ENCODE measurements around the gene CAMK2B. TPM values are rescaled to one million over a fixed set of nuclear protein-coding genes. Genes with fewer than 3 reads are reported as not detected.

The CAMK2B gene
- total and polyA plus RNA-seq, 2 of the 13 experiments (the other 11 are each of a cell fraction or from before 2014, with no cell fraction given) = 0.27 to 0.48 TPM

- TF ChIP-seq MBNL3 (CRISPR knock-in tag; conservative IDR thresholded peaks at IDR 0.05) = no peak
- TF ChIP-seq ZNF12 (CRISPR knock-in tag; IDR thresholded peaks at IDR 0.05) = no peak
- peak; percentile 14; the same call in 1 of the 2 replicates for TF ChIP-seq PITX1 (CRISPR knock-in tag; IDR thresholded peaks at IDR 0.05)
- no peak for TF ChIP-seq FOXK1 (CRISPR knock-in tag; IDR thresholded peaks at IDR 0.05; ENCODE audit: borderline replicate concordance, low read depth)
- no peak for TF ChIP-seq KAT8 (CRISPR knock-in tag; IDR thresholded peaks at IDR 0.05)
- peak; percentile 17; the same call in 1 of the 2 replicates for TF ChIP-seq ZNF274 (CRISPR knock-in tag; IDR thresholded peaks at IDR 0.05)
- no peak for TF ChIP-seq CEBPB (IDR thresholded peaks at IDR 0.05; ENCODE audit: borderline replicate concordance, low read depth, low read length)
- no peak for TF ChIP-seq YEATS2 (CRISPR knock-in tag; IDR thresholded peaks at IDR 0.05; ENCODE audit: borderline replicate concordance)
- TF ChIP-seq ASH2L (IDR thresholded peaks at IDR 0.05; ENCODE audit: insufficient read length, low read depth, low read length) = no peak
- TF ChIP-seq ZNF75D (CRISPR knock-in tag; IDR thresholded peaks at IDR 0.05; ENCODE audit: borderline replicate concordance) = no peak
These were observed 107.5 kb downstream of the CAMK2B start (continued) for GRCh38 chr7:44217852-44218402.

DNA sequence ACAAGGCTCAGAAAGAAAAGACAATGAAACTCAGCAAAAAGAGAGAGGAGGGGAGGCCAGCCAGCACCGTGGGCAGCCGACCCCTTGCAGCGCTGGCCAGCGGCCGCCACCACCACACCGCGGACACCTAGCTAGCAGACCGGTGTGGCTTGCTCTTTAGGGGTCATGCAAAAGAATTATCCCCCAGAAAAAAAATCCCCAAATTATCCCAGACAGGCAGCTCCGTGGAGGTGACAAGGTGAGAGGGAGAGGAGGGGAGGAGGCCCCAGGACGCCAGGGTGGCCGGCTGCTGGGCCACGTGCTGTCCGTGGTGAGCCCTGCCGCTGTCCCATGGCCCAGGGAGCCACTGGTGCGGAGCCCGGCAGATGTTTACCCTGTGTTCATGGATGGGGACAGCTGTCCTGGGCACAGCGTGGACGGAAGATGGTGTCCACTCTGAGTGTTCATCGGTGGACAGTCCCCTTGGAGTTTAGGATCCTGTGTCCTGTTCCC is 108.1 kb downstream of the CAMK2B start:
- H3K4me2 ChIP-seq (ENCODE audit: low read depth, low read length) = peak overlapping the region; percentile 13
- in situ Hi-C loops (cut with HindIII; ENCODE audit: extremely low pct_ligation_motif_present, low pct_unique_long_range_greater_than_20kb) (no loop called here), intact Hi-C loops (cut with micrococcal nuclease; ENCODE audit: unreplicated experiment) (no loop called here)
- no peak overlapping the region for H3K9ac ChIP-seq (ENCODE audit: insufficient read depth, low read depth, low read length)
- peaks cover 0 to 5% of the 10 kb centered on the region in 2 experiments; a peak in 1 of 5 replicates for H3K36me3 ChIP-seq (replicated peaks in 1 of 2; ENCODE audit: control insufficient read depth in 1 of 2, insufficient read depth in 2 of 2, low read length in 2 of 2)
- no peaks in the 10 kb centered on the region for H3K9me3 ChIP-seq (ENCODE audit: low read length)
- BruUV-seq (replicated peaks) = no TSS peak
- DNase-seq (ENCODE audit: low spot score) (no peak), ATAC-seq (peak; percentile 26), FAIRE-seq (no peak)
- POLR2A ChIA-PET = interaction anchor here (1.4 kb wide), 1 partner anchor 16 kb away, joined by 6 read pairs; the partner anchor contains the start of gene YKT6
- 39% methylated on average over 17 of the region's 19 CpGs for WGBS (ENCODE audit: low lambda C conversion rate)
- H3K79me2 ChIP-seq (ENCODE audit: insufficient read depth, low read length) = no peaks in the 10 kb centered on the region
- H3K27me3 ChIP-seq (ENCODE audit: control insufficient read depth in 1 of 2, insufficient read depth in 2 of 2, low read length in 2 of 2) = peaks cover 1 to 10% of the 10 kb centered on the region in 2 experiments; a peak in 2 of 5 replicates
- CTCF ChIA-PET (ENCODE audit: low intra/inter-chr PET ratio, low total read pairs) = interaction anchor here (1.7 kb wide), 1 partner anchor 86 kb away, joined by 7 read pairs; no protein-coding TSS in a partner anchor
- no peak overlapping the region for H3K4me3 ChIP-seq (replicated peaks in 1 of 3; ENCODE audit: insufficient read depth in 1 of 3, low read depth in 2 of 3, low read length in 3 of 3)
- H4K20me1 ChIP-seq (ENCODE audit: insufficient read depth, low read length) = no peaks in the 10 kb centered on the region
- peaks cover 40% of the 10 kb centered on the region for H3K4me1 ChIP-seq (ENCODE audit: insufficient read depth, low read length)
- H3K27ac ChIP-seq (ENCODE audit: extremely low read length, insufficient read depth, low read length) = no peak overlapping the region
- no peak overlapping the region for H2AFZ ChIP-seq (ENCODE audit: low read length)
- TF ChIP-seq FOXJ3 (CRISPR knock-in tag; IDR thresholded peaks at IDR 0.05; ENCODE audit: borderline replicate concordance) (no peak), PHF20 (CRISPR knock-in tag; IDR thresholded peaks at IDR 0.05) (no peak), ZNF382 (CRISPR knock-in tag; IDR thresholded peaks at IDR 0.05; ENCODE audit: borderline replicate concordance) (no peak), ZNF10 (CRISPR knock-in tag; IDR thresholded peaks at IDR 0.05; ENCODE audit: borderline replicate concordance, low read depth) (no peak), ZNF274 (CRISPR knock-in tag; IDR thresholded peaks at IDR 0.05) (no peak), HOXA3 (CRISPR knock-in tag; IDR thresholded peaks at IDR 0.05) (no peak), FOXA1 (IDR thresholded peaks at IDR 0.05) (no peak), FOXA1 (CRISPR knock-in tag; IDR thresholded peaks at IDR 0.05) (0 out of 2 replicates have a peak, but pooled peaks have one; percentile 36), ATAD3A (CRISPR knock-in tag; IDR thresholded peaks at IDR 0.05) (no peak)
- TF ChIP-seq, protein P1, sequence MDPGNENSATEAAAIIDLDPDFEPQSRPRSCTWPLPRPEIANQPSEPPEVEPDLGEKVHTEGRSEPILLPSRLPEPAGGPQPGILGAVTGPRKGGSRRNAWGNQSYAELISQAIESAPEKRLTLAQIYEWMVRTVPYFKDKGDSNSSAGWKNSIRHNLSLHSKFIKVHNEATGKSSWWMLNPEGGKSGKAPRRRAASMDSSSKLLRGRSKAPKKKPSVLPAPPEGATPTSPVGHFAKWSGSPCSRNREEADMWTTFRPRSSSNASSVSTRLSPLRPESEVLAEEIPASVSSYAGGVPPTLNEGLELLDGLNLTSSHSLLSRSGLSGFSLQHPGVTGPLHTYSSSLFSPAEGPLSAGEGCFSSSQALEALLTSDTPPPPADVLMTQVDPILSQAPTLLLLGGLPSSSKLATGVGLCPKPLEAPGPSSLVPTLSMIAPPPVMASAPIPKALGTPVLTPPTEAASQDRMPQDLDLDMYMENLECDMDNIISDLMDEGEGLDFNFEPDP (CRISPR knock-in tag; conservative IDR thresholded peaks at IDR 0.05) = no peak
- TF ChIP-seq, protein P2, sequence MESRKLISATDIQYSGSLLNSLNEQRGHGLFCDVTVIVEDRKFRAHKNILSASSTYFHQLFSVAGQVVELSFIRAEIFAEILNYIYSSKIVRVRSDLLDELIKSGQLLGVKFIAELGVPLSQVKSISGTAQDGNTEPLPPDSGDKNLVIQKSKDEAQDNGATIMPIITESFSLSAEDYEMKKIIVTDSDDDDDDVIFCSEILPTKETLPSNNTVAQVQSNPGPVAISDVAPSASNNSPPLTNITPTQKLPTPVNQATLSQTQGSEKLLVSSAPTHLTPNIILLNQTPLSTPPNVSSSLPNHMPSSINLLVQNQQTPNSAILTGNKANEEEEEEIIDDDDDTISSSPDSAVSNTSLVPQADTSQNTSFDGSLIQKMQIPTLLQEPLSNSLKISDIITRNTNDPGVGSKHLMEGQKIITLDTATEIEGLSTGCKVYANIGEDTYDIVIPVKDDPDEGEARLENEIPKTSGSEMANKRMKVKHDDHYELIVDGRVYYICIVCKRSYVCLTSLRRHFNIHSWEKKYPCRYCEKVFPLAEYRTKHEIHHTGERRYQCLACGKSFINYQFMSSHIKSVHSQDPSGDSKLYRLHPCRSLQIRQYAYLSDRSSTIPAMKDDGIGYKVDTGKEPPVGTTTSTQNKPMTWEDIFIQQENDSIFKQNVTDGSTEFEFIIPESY (CRISPR knock-in tag; IDR thresholded peaks at IDR 0.05) = peak; percentile 83
